CD4-positive, alpha-beta T cell treated with Interleukin-15 for 4 hours (primary cell): ENCODE data around the gene ATXN7L3B.
"Not testable (repeated sequence)": the region's sequence is repeated elsewhere in the genome, so short reads cannot be mapped to it uniquely, and the experiment has no call there.

ENCODE experiments used
- DNase-seq: peaks from one replicate; pipeline ENCODE4 v3.0.0-alpha.2; 2020; ENCODE audit warnings: low spot score

ATXN7L3B gene

GRCh38 chr12:74537707-74538385 lies at the start of gene ATXN7L3B:
ATXN7L3B (plus strand) TSS chr12:74537835; CDS start chr12:74538113, 278 bp downstream.
- peak; percentile 96 for DNase-seq

GRCh38 chr12:74488134-74488533 lies 49.5 kb upstream of the ATXN7L3B start:
- no peak for DNase-seq

- no peak for DNase-seq
Observed at GRCh38 chr12:74489543-74489942, 48.1 kb upstream of the ATXN7L3B start.

- no peak for DNase-seq
Observed at GRCh38 chr12:74490390-74491064, 47.1 kb upstream of the ATXN7L3B start.

GRCh38 chr12:74491374-74491773 lies 46.3 kb upstream of the ATXN7L3B start:
- no peak for DNase-seq

GRCh38 chr12:74499192-74499591 lies 38.4 kb upstream of the ATXN7L3B start:
- DNase-seq: no peak

GRCh38 chr12:74508873-74509657 lies 28.6 kb upstream of the ATXN7L3B start:
- DNase-seq: not testable (repeated sequence)

- DNase-seq: no peak
Observed at GRCh38 chr12:74509886-74510285, 27.7 kb upstream of the ATXN7L3B start.

- no peak for DNase-seq
Observed at GRCh38 chr12:74514098-74514872, 23.4 kb upstream of the ATXN7L3B start.

- DNase-seq: no peak
Observed at GRCh38 chr12:74515849-74516248, 21.8 kb upstream of the ATXN7L3B start.

- no peak for DNase-seq
Observed at GRCh38 chr12:74526535-74526934, 11.1 kb upstream of the ATXN7L3B start.

GRCh38 chr12:74527491-74527890 lies 10.1 kb upstream of the ATXN7L3B start:
- no peak for DNase-seq

GRCh38 chr12:74530676-74531075 lies 7.0 kb upstream of the ATXN7L3B start:
- no peak for DNase-seq

GRCh38 chr12:74535536-74535935 lies 2.1 kb upstream of the ATXN7L3B start:
- no peak for DNase-seq

GRCh38 chr12:74537126-74537706 lies 419 bp upstream of the ATXN7L3B start:
- DNase-seq: peak; percentile 63

- peak; percentile 27 for DNase-seq
Observed at GRCh38 chr12:74538491-74539258, 1.0 kb downstream of the ATXN7L3B start.

- no peak for DNase-seq
Observed at GRCh38 chr12:74539261-74539660, 1.6 kb downstream of the ATXN7L3B start.

GRCh38 chr12:74539765-74540526 lies 2.3 kb downstream of the ATXN7L3B start:
- no peak for DNase-seq

GRCh38 chr12:74541074-74541473 lies 3.4 kb downstream of the ATXN7L3B start:
- DNase-seq: no peak

- DNase-seq: no peak
Observed at GRCh38 chr12:74547249-74547648, 9.6 kb downstream of the ATXN7L3B start.
